ENCODE measurements around the gene SLC30A2. TPM values are rescaled to one million over a fixed set of nuclear protein-coding genes. Genes with fewer than 3 reads are reported as not detected.

SLC30A2 gene
- total and polyA plus RNA-seq, 2 of the 13 experiments (the other 11 are each of a cell fraction or from before 2014, with no cell fraction given), result not detected

- TF ChIP-seq ZNF136 (CRISPR knock-in tag; IDR thresholded peaks at IDR 0.05; ENCODE audit: low read depth) (no peak), ZNF142 (CRISPR knock-in tag; IDR thresholded peaks at IDR 0.05) (no peak), ZNF687 (CRISPR knock-in tag; IDR thresholded peaks at IDR 0.05) (peak; percentile 61), MATR3 (CRISPR knock-in tag; IDR thresholded peaks at IDR 0.05) (no peak), TBX2 (CRISPR knock-in tag; IDR thresholded peaks at IDR 0.05; ENCODE audit: borderline replicate concordance) (peak; percentile 35; the same call in 1 of the 2 replicates), ZNF430 (CRISPR knock-in tag; IDR thresholded peaks at IDR 0.05) (no peak), ZNF790 (CRISPR knock-in tag; IDR thresholded peaks at IDR 0.05; ENCODE audit: borderline replicate concordance) (no peak), PAWR (CRISPR knock-in tag; IDR thresholded peaks at IDR 0.05; ENCODE audit: borderline replicate concordance) (0 out of 2 replicates have a peak, but pooled peaks have one; percentile 48), NAIF1 (CRISPR knock-in tag; IDR thresholded peaks at IDR 0.05; ENCODE audit: borderline replicate concordance) (no peak), FOXO1 (CRISPR knock-in tag; IDR thresholded peaks at IDR 0.05) (peak; percentile 53), NCOR1 (IDR thresholded peaks at IDR 0.05; ENCODE audit: borderline replicate concordance, low read length) (no peak), PRDM10 (CRISPR knock-in tag; IDR thresholded peaks at IDR 0.05; ENCODE audit: low read depth) (no peak), ZNF225 (CRISPR knock-in tag; IDR thresholded peaks at IDR 0.05) (no peak), HES4 (CRISPR knock-in tag; IDR thresholded peaks at IDR 0.05; ENCODE audit: borderline replicate concordance) (no peak), GABPB1 (CRISPR knock-in tag; IDR thresholded peaks at IDR 0.05) (0 out of 2 replicates have a peak, but pooled peaks have one; percentile 34)
These were observed 17.4 kb downstream of the SLC30A2 start (continued) for GRCh38 chr1:26028490-26028980.
